Myocyte (in vitro differentiated cells): Measurements from ENCODE around the gene OIT3. TPM values are rescaled to one million over a fixed set of nuclear protein-coding genes. Genes with fewer than 3 reads are reported as not detected.
"Not testable (repeated sequence)": the region's sequence is repeated elsewhere in the genome, so short reads cannot be mapped to it uniquely, and the experiment has no call there.

Experiments
- DNase-seq: peaks from one replicate; pipeline ENCODE4 v3.0.0-alpha.2; 2012; ENCODE audit warnings: low read depth
- total RNA-seq: library from RNA; depleted of rRNA; stranded (reverse); fragments of >200 nt; gene quantifications from 2 replicates; pipeline ENCODE4 v1.2.3, GENCODE V29; 2014

Gene OIT3
- total RNA-seq, 1 donor from 2014 or later: 0.51 TPM

- DNase-seq: no peak
These were observed 6.0 kb downstream of the OIT3 start for GRCh38 chr10:72899545-72899944.

DNA sequence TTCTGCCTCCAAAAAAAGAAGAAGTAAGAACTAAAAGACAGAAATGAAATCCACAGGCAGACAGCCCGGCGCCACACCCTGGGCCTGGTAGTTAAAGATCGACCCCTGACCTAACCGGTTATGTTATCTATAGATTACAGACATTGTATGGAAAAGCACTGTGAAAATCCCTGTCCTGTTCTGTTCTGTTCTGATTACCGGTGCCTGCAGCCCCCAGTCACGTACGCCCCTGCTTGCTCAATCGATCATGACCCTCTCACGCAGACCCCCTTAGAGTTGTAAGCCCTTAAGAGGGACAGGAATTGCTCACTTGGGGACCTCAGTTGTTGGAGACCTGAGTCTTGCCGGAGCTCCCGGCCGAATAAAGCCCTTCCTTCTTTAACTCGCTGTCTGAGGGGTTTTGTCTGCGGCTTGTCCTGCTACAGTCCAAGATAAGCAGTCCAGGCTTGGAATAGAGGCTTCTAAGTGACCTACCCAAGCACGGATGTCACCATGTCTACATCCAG, 10.5 kb downstream of the OIT3 start:
- DNase-seq: not testable (repeated sequence)

DNA sequence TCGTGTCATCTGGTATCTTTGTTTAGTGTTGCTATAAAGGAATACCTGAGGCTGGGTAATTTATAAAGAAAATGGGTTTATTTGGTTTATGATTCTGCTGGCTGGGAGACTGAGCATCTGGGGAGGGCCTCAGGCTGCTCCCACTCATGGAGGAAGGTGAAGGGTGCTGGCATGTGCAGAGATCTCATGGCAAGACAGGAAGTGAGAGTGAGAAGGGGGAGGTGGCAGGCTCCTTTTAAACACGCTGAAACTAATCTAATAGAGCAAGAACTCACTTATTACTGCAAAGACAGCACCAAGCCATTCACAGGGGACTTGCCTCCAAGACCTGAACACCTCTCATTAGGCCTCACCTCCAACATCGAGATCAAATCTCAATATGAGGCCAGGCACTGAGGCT, 11.3 kb downstream of the OIT3 start:
- no peak for DNase-seq

- DNase-seq: no peak
These were observed 12.9 kb downstream of the OIT3 start for GRCh38 chr10:72906446-72906845.

GRCh38 chr10:72910705-72911104, 17.2 kb downstream of the OIT3 start:
- DNase-seq: no peak

GRCh38 chr10:72911758-72912157, 18.2 kb downstream of the OIT3 start:
- no peak for DNase-seq

DNA sequence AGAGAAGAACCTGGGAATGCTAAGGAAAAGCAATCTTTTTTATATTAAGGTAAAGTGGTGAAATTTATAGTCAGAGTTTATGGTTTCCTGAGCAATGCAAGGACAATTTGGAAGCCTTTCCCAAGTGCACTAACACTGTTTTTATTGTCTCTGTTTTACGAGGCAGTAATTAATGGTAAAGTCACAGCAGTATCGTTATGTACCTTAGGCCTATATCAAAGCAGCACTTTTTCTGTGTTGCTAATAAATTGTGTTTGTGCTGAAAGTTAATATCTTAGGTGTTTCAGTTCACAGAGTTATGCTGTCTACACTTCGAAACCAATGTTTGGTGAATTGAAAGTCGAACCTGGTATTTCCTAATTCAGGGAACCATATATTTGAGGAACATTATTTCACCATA, 19.2 kb downstream of the OIT3 start:
- no peak for DNase-seq

- DNase-seq: no peak
These were observed 19.7 kb downstream of the OIT3 start for GRCh38 chr10:72913287-72913686.

DNA sequence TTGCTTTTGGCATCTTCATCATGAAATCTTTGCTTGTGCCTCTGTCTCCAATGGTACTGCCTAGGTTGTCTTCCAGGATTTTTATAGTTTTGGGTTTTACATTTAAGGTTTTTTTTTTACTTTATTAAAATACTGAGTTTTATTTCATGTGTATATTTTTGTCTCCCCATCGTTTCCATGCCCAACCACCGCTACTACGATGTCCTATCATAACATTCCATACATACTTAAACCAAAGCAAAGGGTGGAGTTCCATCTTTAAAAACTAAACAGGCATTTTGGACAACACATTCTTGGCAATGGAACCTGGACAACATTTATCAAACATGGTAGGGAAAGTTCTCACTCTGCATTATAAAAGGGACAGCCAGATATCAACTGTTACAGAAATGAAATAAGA, 23.7 kb downstream of the OIT3 start:
- DNase-seq: not testable (repeated sequence)

DNA sequence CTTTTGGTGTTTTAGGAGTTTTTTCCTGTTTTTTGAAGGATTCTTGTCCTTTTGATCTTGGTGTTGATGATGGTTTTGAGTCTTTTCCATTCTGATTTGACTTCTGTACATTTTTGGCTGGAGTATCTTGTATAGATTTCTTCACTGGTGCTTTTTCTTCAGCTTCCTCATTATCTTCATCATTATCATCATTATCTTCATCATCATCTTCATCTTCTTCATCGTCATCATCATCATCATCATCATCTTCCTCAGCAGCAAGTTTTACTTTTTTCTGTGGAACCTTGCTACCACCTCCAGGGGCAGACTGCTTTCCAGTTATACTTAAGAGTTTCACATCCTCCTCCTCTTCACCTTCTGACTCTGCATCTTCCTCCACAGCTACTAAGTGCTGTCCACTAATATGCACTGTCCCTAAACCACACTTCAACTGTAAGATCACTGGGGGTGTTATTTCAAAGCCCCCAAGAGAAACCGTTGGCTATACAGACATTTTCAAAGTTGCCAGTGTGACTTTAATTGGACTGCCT, 24.3 kb downstream of the OIT3 start:
- not testable (repeated sequence) for DNase-seq

DNA sequence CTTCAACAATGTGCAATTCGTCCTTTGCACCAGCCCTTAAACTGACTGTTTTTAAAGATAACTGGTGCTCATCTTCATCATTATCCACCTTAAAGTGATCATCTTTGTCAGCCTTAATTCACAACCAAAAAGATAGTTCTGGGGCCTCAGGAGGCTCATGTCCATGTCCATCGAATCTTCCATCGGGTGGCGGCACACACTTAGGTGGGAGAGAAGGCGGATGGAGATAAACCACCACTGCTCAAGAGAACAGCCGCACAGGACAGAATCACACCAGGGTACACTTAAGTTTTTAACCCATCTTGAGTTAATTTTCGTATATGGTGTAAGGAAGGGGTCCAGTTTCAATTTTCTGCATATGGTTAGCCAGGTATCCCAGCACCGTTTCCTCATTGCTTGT, 24.8 kb downstream of the OIT3 start:
- DNase-seq: no peak

DNA sequence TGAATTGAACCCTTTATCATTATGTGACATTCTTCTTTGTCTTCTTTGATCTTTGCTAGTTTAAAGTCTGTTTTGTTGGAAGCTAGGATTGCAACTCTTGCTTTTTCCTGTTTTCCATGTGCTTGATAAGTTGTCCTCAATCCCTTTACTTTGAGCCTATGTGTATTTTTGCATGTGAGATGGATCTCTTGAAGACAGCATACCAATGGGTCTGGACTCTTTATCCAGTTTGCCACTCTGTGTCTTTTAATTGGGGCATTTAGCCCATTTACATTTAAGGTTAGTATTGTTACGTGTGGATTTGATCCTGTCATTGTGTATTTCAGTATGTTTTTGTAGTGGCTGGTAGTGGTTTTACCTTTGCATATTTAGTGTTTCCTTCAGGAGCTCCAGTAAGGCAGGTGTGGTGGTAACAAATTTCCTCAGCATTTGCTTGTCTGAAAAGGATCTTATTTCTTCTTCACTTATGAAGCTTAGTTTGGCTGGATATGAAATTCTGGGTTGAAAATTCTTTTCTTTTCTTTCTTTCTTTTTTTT, 27.7 kb downstream of the OIT3 start:
- not testable (repeated sequence) for DNase-seq

- no peak for DNase-seq
These were observed 30.8 kb downstream of the OIT3 start for GRCh38 chr10:72924351-72924750.

DNA sequence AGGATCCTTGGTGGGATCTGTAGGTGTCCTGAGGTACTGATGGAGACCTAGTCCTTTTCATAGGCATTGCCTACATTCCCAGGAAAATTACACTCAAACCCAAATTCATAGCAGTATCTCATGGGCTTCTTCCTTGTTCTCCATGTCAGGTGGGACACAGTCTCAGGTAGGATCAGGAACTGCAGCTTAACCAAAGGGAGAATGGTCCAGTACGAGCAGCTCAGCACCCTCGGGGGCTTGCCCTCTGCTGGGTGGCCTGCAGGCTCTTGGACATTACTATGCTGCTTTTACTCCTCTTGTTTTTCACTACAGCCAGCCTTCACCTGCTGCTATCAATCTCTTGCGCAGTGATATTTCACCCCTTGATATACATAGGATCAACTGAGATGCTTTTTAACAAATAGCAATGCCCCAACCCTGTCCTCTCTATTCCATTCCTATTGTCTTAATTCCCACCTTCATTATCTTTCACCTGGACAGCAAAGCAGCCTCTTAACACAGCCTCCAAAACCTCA, 32.5 kb downstream of the OIT3 start:
- no peak for DNase-seq

GRCh38 chr10:72927485-72927884, 33.9 kb downstream of the OIT3 start:
- DNase-seq: no peak

DNA sequence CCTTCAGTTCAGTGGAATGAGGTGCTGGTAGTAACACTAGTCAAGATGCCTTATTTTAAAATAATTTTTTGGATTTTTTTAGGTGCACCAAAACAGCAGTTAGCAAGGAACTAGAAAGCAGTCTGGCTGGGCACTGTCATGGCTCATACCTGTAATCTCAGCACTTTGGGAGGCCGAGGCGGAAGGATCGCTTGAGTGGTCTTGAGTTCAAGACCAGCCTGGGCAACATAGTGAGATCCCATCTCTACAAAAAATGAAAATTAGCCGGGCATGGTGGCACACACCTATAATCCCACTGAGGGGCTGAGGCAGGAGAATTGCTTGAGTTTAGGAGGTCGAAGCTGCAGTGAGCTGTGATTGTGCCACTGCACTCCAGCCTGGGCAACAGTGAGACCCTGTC, 35.3 kb downstream of the OIT3 start:
- DNase-seq: no peak

DNA sequence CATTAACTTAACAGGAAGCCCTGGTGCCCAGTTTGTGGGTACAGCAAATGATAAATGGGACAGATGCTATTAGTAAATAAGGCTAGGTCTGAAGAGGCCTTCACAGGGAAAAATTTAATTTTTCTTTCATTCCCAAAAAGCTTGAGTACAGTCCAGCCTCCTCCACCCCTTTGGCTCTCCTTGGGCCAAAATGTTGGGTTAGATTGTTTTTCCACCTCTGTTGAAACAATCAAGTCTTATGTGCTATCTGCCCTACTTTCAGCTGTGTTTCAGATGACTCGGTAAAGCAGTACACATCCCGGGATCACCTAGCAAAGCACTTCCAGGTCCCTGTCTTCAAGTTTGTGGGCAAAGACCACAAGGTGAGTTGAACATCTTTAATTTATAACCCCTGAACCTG, 36.7 kb downstream of the OIT3 start:
- no peak for DNase-seq

DNA sequence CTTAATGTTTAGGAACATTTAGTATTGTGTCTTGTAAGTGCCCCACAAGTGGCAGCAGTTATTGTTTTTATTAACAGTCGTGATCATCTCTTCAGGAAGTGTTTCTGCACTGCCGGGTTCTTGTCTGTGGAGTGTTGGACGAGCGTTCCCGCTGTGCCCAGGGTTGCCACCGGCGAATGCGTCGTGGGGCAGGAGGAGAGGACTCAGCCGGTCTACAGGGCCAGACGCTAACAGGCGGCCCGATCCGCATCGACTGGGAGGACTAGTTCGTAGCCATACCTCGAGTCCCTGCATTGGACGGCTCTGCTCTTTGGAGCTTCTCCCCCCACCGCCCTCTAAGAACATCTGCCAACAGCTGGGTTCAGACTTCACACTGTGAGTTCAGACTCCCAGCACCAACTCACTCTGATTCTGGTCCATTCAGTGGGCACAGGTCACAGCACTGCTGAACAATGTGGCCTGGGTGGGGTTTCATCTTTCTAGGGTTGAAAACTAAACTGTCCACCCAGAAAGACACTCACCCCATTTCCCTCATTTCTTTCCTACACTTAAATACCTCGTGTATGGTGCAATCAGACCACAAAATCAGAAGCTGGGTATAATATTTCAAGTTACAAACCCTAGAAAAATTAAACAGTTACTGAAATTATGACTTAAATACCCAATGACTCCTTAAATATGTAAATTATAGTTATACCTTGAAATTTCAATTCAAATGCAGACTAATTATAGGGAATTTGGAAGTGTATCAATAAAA, 38.9 kb downstream of the OIT3 start:
- DNase-seq: peak; percentile 17

- peak; percentile 96 for DNase-seq
These were observed 41.8 kb downstream of the OIT3 start for GRCh38 chr10:72935361-72935760.

- DNase-seq: no peak
These were observed 50.1 kb downstream of the OIT3 start for GRCh38 chr10:72943498-72944234.

- DNase-seq: no peak
These were observed 53.4 kb downstream of the OIT3 start for GRCh38 chr10:72946963-72947362.

- no peak for DNase-seq
These were observed 55.2 kb downstream of the OIT3 start for GRCh38 chr10:72948762-72949161.
